H9 (cell line): ENCODE data around the gene MYEF2. TPM values are rescaled to one million over a fixed set of nuclear protein-coding genes. Genes with fewer than 3 reads are reported as not detected.

Source experiments
- DNase-seq: peaks from one replicate; pipeline ENCODE4 v3.0.0-alpha.2; 2017
- H2AFZ ChIP-seq: one replicate; pipeline ENCODE4 v1.6.1; 2013; ENCODE audit warnings: mild to moderate bottlenecking, low read length, control low read depth, moderate library complexity
- H2AK5ac ChIP-seq: 2 replicates; pipeline ENCODE4 v1.6.1; 2013; ENCODE audit warnings: low read length, control low read depth, mixed read lengths; ENCODE audit not compliant: insufficient read length
- H2BK120ac ChIP-seq: one replicate; pipeline ENCODE4 v1.6.1; 2013; ENCODE audit warnings: low read depth, mild to moderate bottlenecking, low read length, control low read depth, inconsistent platforms; ENCODE audit not compliant: poor library complexity, severe bottlenecking
- H2BK12ac ChIP-seq: 2 replicates; pipeline ENCODE4 v1.6.1; 2013; ENCODE audit warnings: low read length, control low read depth, mixed read lengths, low read depth; ENCODE audit not compliant: insufficient read length
- H2BK15ac ChIP-seq: 2 replicates; pipeline ENCODE4 v1.6.1; 2013; ENCODE audit warnings: low read depth, low read length, control low read depth
- H2BK20ac ChIP-seq: one replicate; pipeline ENCODE4 v1.6.1; 2013; ENCODE audit warnings: low read depth, mild to moderate bottlenecking, low read length, control low read depth, inconsistent platforms; ENCODE audit not compliant: poor library complexity, severe bottlenecking
- H2BK5ac ChIP-seq: 2 replicates; pipeline ENCODE4 v1.6.1; 2013; ENCODE audit warnings: low read length, control low read depth, mixed read lengths; ENCODE audit not compliant: insufficient read length
- H3K14ac ChIP-seq: 2 replicates; pipeline ENCODE4 v1.6.1; 2013; ENCODE audit warnings: low read length, control low read depth; ENCODE audit not compliant: insufficient read depth
- H3K18ac ChIP-seq: 2 replicates; pipeline ENCODE4 v1.6.1; 2013; ENCODE audit warnings: low read depth, mild to moderate bottlenecking, mixed read lengths, low read length, control low read depth; ENCODE audit not compliant: insufficient read length
- H3K23ac ChIP-seq: 2 replicates; pipeline ENCODE4 v1.6.1; 2013; ENCODE audit warnings: low read length, control low read depth, mixed read lengths, low read depth; ENCODE audit not compliant: insufficient read length
- H3K23me2 ChIP-seq: 2 replicates; pipeline ENCODE4 v1.6.1; 2013; ENCODE audit warnings: low read depth, mild to moderate bottlenecking, mixed read lengths, low read length, control low read depth; ENCODE audit not compliant: insufficient read length, poor library complexity, severe bottlenecking
- H3K27ac ChIP-seq: 2 replicates; pipeline ENCODE4 v1.5.1; 2013; ENCODE audit warnings: low read length, control low read depth, mixed read lengths, low read depth; ENCODE audit not compliant: insufficient read length
- H3K27me3 ChIP-seq: 2 replicates; pipeline ENCODE4 v1.6.1; 2013; ENCODE audit warnings: low read length, control low read depth, inconsistent platforms; ENCODE audit not compliant: insufficient read depth
- H3K4ac ChIP-seq: 2 replicates; pipeline ENCODE4 v1.6.1; 2013; ENCODE audit warnings: low read depth, mild to moderate bottlenecking, control low read depth, inconsistent platforms, low read length, moderate library complexity
- H3K4me1 ChIP-seq: 2 replicates; pipeline ENCODE4 v1.6.1; 2013; ENCODE audit warnings: low read length, control low read depth, inconsistent platforms; ENCODE audit not compliant: insufficient read depth
- H3K4me2 ChIP-seq: 2 replicates; pipeline ENCODE4 v1.6.1; 2013; ENCODE audit warnings: low read length, control low read depth, mixed read lengths; ENCODE audit not compliant: insufficient read length, insufficient read depth
- H3K56ac ChIP-seq: 2 replicates; pipeline ENCODE4 v1.6.1; 2013; ENCODE audit warnings: low read depth, mild to moderate bottlenecking, mixed read lengths, low read length, control low read depth; ENCODE audit not compliant: insufficient read length
- H3K79me1 ChIP-seq: 2 replicates; pipeline ENCODE4 v1.6.1; 2013; ENCODE audit warnings: low read depth, mild to moderate bottlenecking, moderate library complexity, low read length, control low read depth, inconsistent platforms; ENCODE audit not compliant: insufficient read depth, poor library complexity, severe bottlenecking
- H3K79me2 ChIP-seq: 2 replicates; pipeline ENCODE4 v1.6.1; 2013; ENCODE audit warnings: low read length, control low read depth, inconsistent platforms; ENCODE audit not compliant: insufficient read depth
- H3K9ac ChIP-seq: 2 replicates; pipeline ENCODE4 v1.6.1; 2013; ENCODE audit warnings: low read length, control low read depth, mixed read lengths; ENCODE audit not compliant: insufficient read length; ENCODE audit errors: extremely low read depth
- H3K9me3 ChIP-seq: one replicate; pipeline ENCODE4 v1.6.1; 2013; ENCODE audit warnings: low read depth, low read length, inconsistent platforms; ENCODE audit not compliant: control insufficient read depth
- H3T11ph ChIP-seq: one replicate; pipeline ENCODE4 v1.6.1; 2013; ENCODE audit warnings: mild to moderate bottlenecking, low read length, control low read depth, inconsistent platforms
- H4K20me1 ChIP-seq: one replicate; pipeline ENCODE4 v1.6.1; 2013; ENCODE audit not compliant: control insufficient read depth, insufficient read length, insufficient read depth
- H4K5ac ChIP-seq: 2 replicates; pipeline ENCODE4 v1.6.1; 2013; ENCODE audit warnings: low read depth, mild to moderate bottlenecking, mixed read lengths, low read length, control low read depth; ENCODE audit not compliant: insufficient read length
- H4K8ac ChIP-seq: replicated peaks from 2 replicates; pipeline ENCODE4 v1.6.1; 2013; ENCODE audit warnings: low read length, control low read depth, mixed read lengths, low read depth; ENCODE audit not compliant: insufficient read length
- H4K91ac ChIP-seq: 2 replicates; pipeline ENCODE4 v1.6.1; 2013; ENCODE audit warnings: low read depth, mild to moderate bottlenecking, moderate library complexity, mixed read lengths, low read length, control low read depth; ENCODE audit not compliant: insufficient read length
- H3K27ac Mint-ChIP-seq, 3 experiments: 2 replicates in 2 of 3; 3 replicates in 1 of 3; pipeline ENCODE4 v1.8.0; 2020 to 2021; ENCODE audit warnings: mixed read lengths in 3 of 3, mild to moderate bottlenecking in 1 of 3, moderate library complexity in 1 of 3
- H3K27me3 Mint-ChIP-seq: 2 replicates; pipeline ENCODE4 v1.8.0; 2021; ENCODE audit warnings: low read depth, mild to moderate bottlenecking, moderate library complexity, mixed read lengths
- H3K36me3 Mint-ChIP-seq, 3 experiments: 2 replicates in 2 of 3; 3 replicates in 1 of 3; pipeline ENCODE4 v1.8.0; 2020 to 2021; ENCODE audit warnings: low read depth in 3 of 3, mixed read lengths in 3 of 3; ENCODE audit not compliant: insufficient read depth in 1 of 3
- H3K4me1 Mint-ChIP-seq, 2 experiments: 2 replicates each; pipeline ENCODE4 v1.8.0; 2020; ENCODE audit warnings: mixed read lengths in 2 of 2
- H3K4me3 Mint-ChIP-seq, 2 experiments: 2 replicates in 1 of 2; 3 replicates in 1 of 2; pipeline ENCODE4 v1.8.0; 2020 to 2021; ENCODE audit warnings: mild to moderate bottlenecking in 2 of 2, mixed read lengths in 2 of 2, moderate library complexity in 1 of 2
- H3K9me3 Mint-ChIP-seq, 2 experiments: 2 replicates in 1 of 2; 3 replicates in 1 of 2; pipeline ENCODE4 v1.8.0; 2020; ENCODE audit warnings: mild to moderate bottlenecking in 2 of 2, mixed read lengths in 2 of 2, moderate library complexity in 1 of 2
- CTCF ChIP-seq: fragments of 200-600 bp; sonication (generic); conservative IDR thresholded peaks from 3 replicates; pipeline ENCODE4 v1.8.0; 2021; ENCODE audit warnings: antibody characterized with exemption, mild to moderate bottlenecking
- WGBS: extraction: QIAGEN DNeasy Blood & Tissue Kit; methylation state at CpG from one replicate; pipeline ENCODE4 v1.1.7; 2013; ENCODE audit warnings: missing lambda C conversion rate, low lambda C conversion rate, mixed read lengths; ENCODE audit not compliant: insufficient read length; ENCODE audit errors: extremely low coverage; 5-methylcytosine and 5-hydroxymethylcytosine counted together
- total RNA-seq: library from RNA; stranded (reverse); gene quantifications from 2 replicates; pipeline ENCODE4 v1.2.1, GENCODE V29; 2021

MYEF2 gene
- total RNA-seq, 1 experiment from 2014 or later = 85.2 TPM

GRCh38 chr15:48087844-48088243, 90.3 kb downstream of the MYEF2 start:
- H3K9ac ChIP-seq = no peak overlapping the region
- H4K5ac ChIP-seq = no peak overlapping the region
- no peaks in the 10 kb centered on the region for H3K27me3 Mint-ChIP-seq
- H3K56ac ChIP-seq = no peak overlapping the region
- H2BK120ac ChIP-seq = no peak overlapping the region
- H3T11ph ChIP-seq = no peak overlapping the region
- no peak overlapping the region for H2BK12ac ChIP-seq
- no peak overlapping the region for H4K8ac ChIP-seq
- H4K20me1 ChIP-seq = no peaks in the 10 kb centered on the region
- H3K9me3 ChIP-seq = peaks cover 21% of the 10 kb centered on the region
- H2BK15ac ChIP-seq = no peak overlapping the region
- H3K79me2 ChIP-seq = no peaks in the 10 kb centered on the region
- H2BK20ac ChIP-seq = no peak overlapping the region
- no peak overlapping the region for H3K4ac ChIP-seq
- H2AFZ ChIP-seq = no peak overlapping the region
- no peak overlapping the region for H2BK5ac ChIP-seq
- peaks cover 4 to 6% of the 10 kb centered on the region in 2 experiments; a peak in 1 of 4 replicates for H3K4me1 Mint-ChIP-seq
- peaks cover 12 to 16% (median 15%) of the 10 kb centered on the region in 3 experiments for H3K36me3 Mint-ChIP-seq
- no peak for TF ChIP-seq CTCF
- no peak for DNase-seq
- H3K79me1 ChIP-seq = no peaks in the 10 kb centered on the region
- peaks cover 15 to 25% of the 10 kb centered on the region in 2 experiments for H3K9me3 Mint-ChIP-seq
- H3K4me1 ChIP-seq = no peaks in the 10 kb centered on the region
- H3K23ac ChIP-seq = no peak overlapping the region
- no CpG with 5 or more reads among the region's 3 CpGs for WGBS
- H3K27me3 ChIP-seq = no peaks in the 10 kb centered on the region
- H2AK5ac ChIP-seq = no peak overlapping the region
- H3K23me2 ChIP-seq = no peaks in the 10 kb centered on the region
- H3K27ac Mint-ChIP-seq = no peak overlapping the region; a peak in 1 of 7 replicates
- no peak overlapping the region for H3K18ac ChIP-seq
- H3K27ac ChIP-seq = no peak overlapping the region
- H4K91ac ChIP-seq = no peak overlapping the region
- H3K4me3 Mint-ChIP-seq = no peak overlapping the region
- no peak overlapping the region for H3K4me2 ChIP-seq
- H3K14ac ChIP-seq = no peak overlapping the region
